ENCODE results near the gene ISLR2.

DNA sequence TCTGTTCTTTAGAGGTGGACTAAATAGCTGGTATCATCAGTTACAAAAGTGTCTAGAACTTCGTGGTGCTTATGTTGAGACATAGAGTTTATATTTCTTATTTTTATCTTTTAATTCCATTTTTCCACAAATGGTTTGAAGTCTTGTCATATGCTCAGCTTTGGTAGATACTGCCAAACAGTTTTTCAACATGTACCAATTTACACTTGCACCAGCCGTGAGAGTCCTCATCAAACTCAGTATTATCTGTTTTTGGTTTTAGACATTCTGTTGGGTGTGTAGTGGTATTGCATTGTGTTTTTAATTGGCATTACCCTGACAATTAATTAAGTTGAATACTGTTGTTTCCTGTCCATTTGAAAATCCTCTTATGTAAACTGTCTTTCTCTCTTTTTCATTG is 16.7 kb downstream of the ISLR2 start:
- TF ChIP-seq CTCF (IDR thresholded peaks at IDR 0.05; ENCODE audit: low read length) (no peak), EZH2 (IDR thresholded peaks at IDR 0.05; ENCODE audit: borderline replicate concordance, low read length) (no peak)

Measured in OCI-LY1 (cell line).